Measurements from ENCODE around the gene SH3YL1.
A peak's percentile ranks its signal among the peaks of the same experiment; 100 is the strongest.

SH3YL1 gene

DNA sequence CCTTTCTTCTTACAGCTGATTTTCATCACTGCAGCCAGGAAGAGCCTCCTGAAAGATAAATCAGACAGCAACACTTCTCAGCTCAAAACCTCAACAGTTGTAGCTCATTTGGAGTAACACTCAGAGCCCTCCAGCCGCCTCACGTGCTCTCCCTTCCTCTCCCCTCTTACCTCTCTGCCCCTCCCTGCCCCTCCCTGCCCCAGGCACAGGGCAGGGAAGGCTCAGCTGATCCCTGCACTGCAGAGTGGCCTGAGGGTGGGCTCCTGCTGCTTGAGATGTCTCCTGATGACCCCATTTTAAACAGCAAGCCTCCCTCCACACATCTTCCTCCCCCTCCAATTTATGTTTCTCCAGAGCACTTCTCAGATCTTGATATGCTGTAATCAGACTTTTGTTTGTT is 54.4 kb downstream of the SH3YL1 start:
- H2BK15ac ChIP-seq (replicated peaks; ENCODE audit: low read depth), result no peak overlapping the region
- no peaks in the 10 kb centered on the region for H3K36me3 ChIP-seq (ENCODE audit: control insufficient read depth, insufficient read depth, low read length)
- no peak overlapping the region for H4K8ac ChIP-seq (ENCODE audit: low read depth, low read length)
- H3K79me2 ChIP-seq (ENCODE audit: control insufficient read depth, insufficient read depth, low read length), result no peaks in the 10 kb centered on the region
- no peak overlapping the region for H3K4me3 ChIP-seq (ENCODE audit: low read length)
- no peak overlapping the region for H2BK5ac ChIP-seq (ENCODE audit: low read length)
- no peak overlapping the region for H2BK120ac ChIP-seq (ENCODE audit: low read depth, low read length)
- H3K56ac ChIP-seq (ENCODE audit: low read length), result no peak overlapping the region
- no peak overlapping the region for H3K9ac ChIP-seq (ENCODE audit: low read length)
- H3K4ac ChIP-seq (ENCODE audit: low read depth, low read length), result no peak overlapping the region
- DNase-seq, result peak; percentile 13
- H3K18ac ChIP-seq (ENCODE audit: low read length), result no peak overlapping the region
- H4K5ac ChIP-seq (ENCODE audit: low read length), result no peak overlapping the region
- H3K79me1 ChIP-seq (ENCODE audit: low read length), result no peaks in the 10 kb centered on the region
- H3K27me3 ChIP-seq (ENCODE audit: insufficient read depth, low read length, poor library complexity), result no peaks in the 10 kb centered on the region
- no peak overlapping the region for H3K27ac ChIP-seq (ENCODE audit: low read depth, low read length)
- WGBS (ENCODE audit: extremely low coverage, insufficient coverage, low lambda C conversion rate), result no CpG with 5 or more reads among the region's 2 CpGs
- H3K23ac ChIP-seq (ENCODE audit: low read length), result no peak overlapping the region
- H3K4me1 ChIP-seq (ENCODE audit: control insufficient read depth, low read depth, low read length), result no peaks in the 10 kb centered on the region
- H2AK5ac ChIP-seq (ENCODE audit: low read length), result no peak overlapping the region
- no peak overlapping the region for H3K4me2 ChIP-seq (ENCODE audit: low read length)

DNA sequence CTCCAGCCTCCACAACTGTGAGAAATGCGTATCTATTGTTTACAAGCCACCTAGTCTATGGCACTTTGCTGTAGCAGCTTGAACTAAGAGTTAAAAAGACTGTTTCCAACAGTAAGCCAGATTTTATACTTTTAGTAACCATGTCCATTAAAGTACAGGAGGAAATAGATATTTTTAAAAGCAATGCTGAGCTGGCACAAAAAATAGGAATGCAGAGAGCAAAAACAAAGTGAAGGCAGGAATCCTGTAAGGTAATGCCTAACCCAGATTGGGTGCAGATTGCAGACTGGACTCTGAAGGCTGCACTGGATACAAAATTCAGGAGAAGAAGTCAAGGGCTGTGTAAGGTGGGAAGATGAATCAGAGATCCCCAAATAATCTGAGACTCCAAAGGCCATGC is 55.5 kb downstream of the SH3YL1 start:
- Histone ChIP-seq H2BK15ac (replicated peaks; ENCODE audit: low read depth) (no peak overlapping the region), H2AK5ac (ENCODE audit: low read length) (no peak overlapping the region), H3K36me3 (ENCODE audit: control insufficient read depth, insufficient read depth, low read length) (no peaks in the 10 kb centered on the region), H3K23ac (ENCODE audit: low read length) (no peak overlapping the region), H3K27ac (ENCODE audit: low read depth, low read length) (no peak overlapping the region), H4K5ac (ENCODE audit: low read length) (no peak overlapping the region), H2BK5ac (ENCODE audit: low read length) (no peak overlapping the region), H3K18ac (ENCODE audit: low read length) (no peak overlapping the region), H3K4me1 (ENCODE audit: control insufficient read depth, low read depth, low read length) (no peaks in the 10 kb centered on the region), H3K79me1 (ENCODE audit: low read length) (no peaks in the 10 kb centered on the region), H3K27me3 (ENCODE audit: insufficient read depth, low read length, poor library complexity) (no peaks in the 10 kb centered on the region), H4K8ac (ENCODE audit: low read depth, low read length) (no peak overlapping the region), H3K4me2 (ENCODE audit: low read length) (no peak overlapping the region), H3K4me3 (ENCODE audit: low read length) (no peak overlapping the region), H3K4ac (ENCODE audit: low read depth, low read length) (no peak overlapping the region), H3K79me2 (ENCODE audit: control insufficient read depth, insufficient read depth, low read length) (no peaks in the 10 kb centered on the region), H2BK120ac (ENCODE audit: low read depth, low read length) (no peak overlapping the region), H3K9ac (ENCODE audit: low read length) (no peak overlapping the region), H3K56ac (ENCODE audit: low read length) (no peak overlapping the region)
- no CpG with 5 or more reads among the region's 1 CpG for WGBS (ENCODE audit: extremely low coverage, insufficient coverage, low lambda C conversion rate)
- no peak for DNase-seq

- Histone ChIP-seq H3K56ac (ENCODE audit: low read length) (no peak overlapping the region), H2AK5ac (ENCODE audit: low read length) (no peak overlapping the region), H3K79me1 (ENCODE audit: low read length) (no peaks in the 10 kb centered on the region), H3K36me3 (ENCODE audit: control insufficient read depth, insufficient read depth, low read length) (no peaks in the 10 kb centered on the region), H3K27ac (ENCODE audit: low read depth, low read length) (no peak overlapping the region), H3K4ac (ENCODE audit: low read depth, low read length) (no peak overlapping the region), H3K4me1 (ENCODE audit: control insufficient read depth, low read depth, low read length) (no peaks in the 10 kb centered on the region), H3K27me3 (ENCODE audit: insufficient read depth, low read length, poor library complexity) (no peaks in the 10 kb centered on the region), H2BK15ac (replicated peaks; ENCODE audit: low read depth) (no peak overlapping the region), H2BK5ac (ENCODE audit: low read length) (no peak overlapping the region), H3K23ac (ENCODE audit: low read length) (no peak overlapping the region), H3K18ac (ENCODE audit: low read length) (no peak overlapping the region), H4K8ac (ENCODE audit: low read depth, low read length) (no peak overlapping the region), H2BK120ac (ENCODE audit: low read depth, low read length) (no peak overlapping the region), H3K4me3 (ENCODE audit: low read length) (no peak overlapping the region), H3K79me2 (ENCODE audit: control insufficient read depth, insufficient read depth, low read length) (no peaks in the 10 kb centered on the region), H3K4me2 (ENCODE audit: low read length) (no peak overlapping the region), H4K5ac (ENCODE audit: low read length) (no peak overlapping the region), H3K9ac (ENCODE audit: low read length) (no peak overlapping the region)
- no CpG with 5 or more reads among the region's 2 CpGs for WGBS (ENCODE audit: extremely low coverage, insufficient coverage, low lambda C conversion rate)
- no peak for DNase-seq
Observed at GRCh38 chr2:203984-204383, 59.8 kb downstream of the SH3YL1 start.

- H3K4me1 ChIP-seq (ENCODE audit: control insufficient read depth, low read depth, low read length), result no peaks in the 10 kb centered on the region
- H3K4ac ChIP-seq (ENCODE audit: low read depth, low read length), result no peak overlapping the region
- H2BK120ac ChIP-seq (ENCODE audit: low read depth, low read length), result no peak overlapping the region
- H2BK15ac ChIP-seq (replicated peaks; ENCODE audit: low read depth), result no peak overlapping the region
- no peaks in the 10 kb centered on the region for H3K79me1 ChIP-seq (ENCODE audit: low read length)
- no peak overlapping the region for H3K23ac ChIP-seq (ENCODE audit: low read length)
- no peak for DNase-seq
- no peak overlapping the region for H4K8ac ChIP-seq (ENCODE audit: low read depth, low read length)
- no peak overlapping the region for H3K4me2 ChIP-seq (ENCODE audit: low read length)
- H2BK5ac ChIP-seq (ENCODE audit: low read length), result no peak overlapping the region
- H3K36me3 ChIP-seq (ENCODE audit: control insufficient read depth, insufficient read depth, low read length), result no peaks in the 10 kb centered on the region
- H3K4me3 ChIP-seq (ENCODE audit: low read length), result no peak overlapping the region
- H3K27ac ChIP-seq (ENCODE audit: low read depth, low read length), result no peak overlapping the region
- H4K5ac ChIP-seq (ENCODE audit: low read length), result no peak overlapping the region
- H3K79me2 ChIP-seq (ENCODE audit: control insufficient read depth, insufficient read depth, low read length), result no peaks in the 10 kb centered on the region
- no CpG with 5 or more reads among the region's 8 CpGs for WGBS (ENCODE audit: extremely low coverage, insufficient coverage, low lambda C conversion rate)
- no peak overlapping the region for H2AK5ac ChIP-seq (ENCODE audit: low read length)
- H3K9ac ChIP-seq (ENCODE audit: low read length), result no peak overlapping the region
- no peak overlapping the region for H3K56ac ChIP-seq (ENCODE audit: low read length)
- H3K18ac ChIP-seq (ENCODE audit: low read length), result no peak overlapping the region
- no peaks in the 10 kb centered on the region for H3K27me3 ChIP-seq (ENCODE audit: insufficient read depth, low read length, poor library complexity)
Observed at GRCh38 chr2:203401-203800, 60.4 kb downstream of the SH3YL1 start.

- no peak overlapping the region for H2AK5ac ChIP-seq (ENCODE audit: low read length)
- H3K4me2 ChIP-seq (ENCODE audit: low read length), result no peak overlapping the region
- no peak overlapping the region for H3K18ac ChIP-seq (ENCODE audit: low read length)
- no peak overlapping the region for H2BK120ac ChIP-seq (ENCODE audit: low read depth, low read length)
- no peaks in the 10 kb centered on the region for H3K36me3 ChIP-seq (ENCODE audit: control insufficient read depth, insufficient read depth, low read length)
- DNase-seq, result no peak
- H3K23ac ChIP-seq (ENCODE audit: low read length), result no peak overlapping the region
- no peak overlapping the region for H3K27ac ChIP-seq (ENCODE audit: low read depth, low read length)
- no peaks in the 10 kb centered on the region for H3K27me3 ChIP-seq (ENCODE audit: insufficient read depth, low read length, poor library complexity)
- no peak overlapping the region for H3K56ac ChIP-seq (ENCODE audit: low read length)
- no peak overlapping the region for H4K5ac ChIP-seq (ENCODE audit: low read length)
- no peaks in the 10 kb centered on the region for H3K79me2 ChIP-seq (ENCODE audit: control insufficient read depth, insufficient read depth, low read length)
- H2BK5ac ChIP-seq (ENCODE audit: low read length), result no peak overlapping the region
- WGBS (ENCODE audit: extremely low coverage, insufficient coverage, low lambda C conversion rate), result no CpG with 5 or more reads among the region's 6 CpGs
- no peak overlapping the region for H3K4ac ChIP-seq (ENCODE audit: low read depth, low read length)
- H3K9ac ChIP-seq (ENCODE audit: low read length), result no peak overlapping the region
- H3K79me1 ChIP-seq (ENCODE audit: low read length), result no peaks in the 10 kb centered on the region
- no peak overlapping the region for H3K4me3 ChIP-seq (ENCODE audit: low read length)
- no peak overlapping the region for H4K8ac ChIP-seq (ENCODE audit: low read depth, low read length)
- H3K4me1 ChIP-seq (ENCODE audit: control insufficient read depth, low read depth, low read length), result no peaks in the 10 kb centered on the region
- no peak overlapping the region for H2BK15ac ChIP-seq (replicated peaks; ENCODE audit: low read depth)
Observed at GRCh38 chr2:202945-203344, 60.9 kb downstream of the SH3YL1 start.

GRCh38 chr2:201648-202433 is 62.0 kb downstream of the SH3YL1 start:
- no peak overlapping the region for H3K23ac ChIP-seq (ENCODE audit: low read length)
- H4K8ac ChIP-seq (ENCODE audit: low read depth, low read length), result no peak overlapping the region
- no peak overlapping the region for H2BK15ac ChIP-seq (replicated peaks; ENCODE audit: low read depth)
- no peak overlapping the region for H3K4me3 ChIP-seq (ENCODE audit: low read length)
- H3K27ac ChIP-seq (ENCODE audit: low read depth, low read length), result no peak overlapping the region
- no CpG with 5 or more reads among the region's 9 CpGs for WGBS (ENCODE audit: extremely low coverage, insufficient coverage, low lambda C conversion rate)
- H3K9ac ChIP-seq (ENCODE audit: low read length), result no peak overlapping the region
- H3K36me3 ChIP-seq (ENCODE audit: control insufficient read depth, insufficient read depth, low read length), result no peaks in the 10 kb centered on the region
- no peak overlapping the region for H3K4ac ChIP-seq (ENCODE audit: low read depth, low read length)
- no peaks in the 10 kb centered on the region for H3K4me1 ChIP-seq (ENCODE audit: control insufficient read depth, low read depth, low read length)
- H3K79me1 ChIP-seq (ENCODE audit: low read length), result no peaks in the 10 kb centered on the region
- H2BK5ac ChIP-seq (ENCODE audit: low read length), result no peak overlapping the region
- H3K79me2 ChIP-seq (ENCODE audit: control insufficient read depth, insufficient read depth, low read length), result no peaks in the 10 kb centered on the region
- no peaks in the 10 kb centered on the region for H3K27me3 ChIP-seq (ENCODE audit: insufficient read depth, low read length, poor library complexity)
- H4K5ac ChIP-seq (ENCODE audit: low read length), result no peak overlapping the region
- no peak overlapping the region for H2BK120ac ChIP-seq (ENCODE audit: low read depth, low read length)
- H3K18ac ChIP-seq (ENCODE audit: low read length), result no peak overlapping the region
- no peak for DNase-seq
- no peak overlapping the region for H2AK5ac ChIP-seq (ENCODE audit: low read length)
- no peak overlapping the region for H3K4me2 ChIP-seq (ENCODE audit: low read length)
- no peak overlapping the region for H3K56ac ChIP-seq (ENCODE audit: low read length)
